Measurements from ENCODE around the gene HIVEP3.
A peak's percentile ranks its signal among the peaks of the same experiment; 100 is the strongest.

Gene HIVEP3

DNA sequence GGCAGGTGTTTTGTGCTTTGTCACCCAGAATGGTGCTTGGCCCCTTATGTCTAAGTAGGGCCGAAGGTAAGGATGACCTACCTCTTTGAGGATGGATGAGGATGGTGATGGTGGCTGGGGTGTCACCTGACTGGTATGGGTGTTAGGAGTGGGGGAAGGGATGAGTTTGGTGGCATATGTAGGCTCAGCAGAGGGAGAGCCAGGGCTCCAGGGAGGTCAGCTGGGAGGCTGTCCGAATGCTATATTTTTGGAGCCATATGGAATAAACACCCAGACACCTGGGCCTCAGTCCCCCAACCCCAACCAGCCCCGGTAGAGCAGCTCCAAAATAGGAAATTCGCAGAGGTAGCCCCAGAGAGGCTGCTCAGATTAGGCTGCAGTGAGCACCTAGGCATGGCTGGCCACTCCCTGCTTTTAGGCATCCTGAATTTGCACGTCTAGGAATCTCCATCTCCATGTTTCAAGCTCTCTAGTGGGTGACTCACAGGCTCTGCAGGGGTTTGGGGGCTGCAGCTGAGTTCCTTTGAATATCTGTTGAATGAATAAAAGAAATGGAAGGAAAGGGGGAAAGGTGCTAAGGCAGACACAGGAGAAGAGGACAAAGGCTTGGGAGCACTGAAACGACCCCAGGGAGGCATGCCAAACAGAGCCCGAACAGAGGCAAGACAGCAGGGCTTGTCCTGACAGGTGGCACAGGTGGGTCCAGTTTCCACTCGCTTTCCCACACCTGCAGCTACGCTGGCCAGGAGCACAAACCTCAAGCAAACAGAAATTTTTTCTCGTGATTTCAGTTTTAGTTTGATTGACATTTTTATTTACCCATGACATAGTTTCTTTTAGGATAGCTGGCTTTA is 299.0 kb downstream of the HIVEP3 start:
- no peak overlapping the region for H2AFZ ChIP-seq (ENCODE audit: low read length)
- peak overlapping the region; percentile 1; the same call in 1 of the 2 replicates for H3K4me2 ChIP-seq (ENCODE audit: low read length)
- H3K4me1 ChIP-seq (ENCODE audit: insufficient read depth, low read length, severe bottlenecking), result peaks cover 54% of the 10 kb centered on the region
- peak overlapping the region; percentile 7; the same call in 1 of the 2 replicates for H3K9ac ChIP-seq (ENCODE audit: low read length)
- no peaks in the 10 kb centered on the region for H3K9me3 ChIP-seq (ENCODE audit: low read length)
- H3F3A ChIP-seq (ENCODE audit: insufficient read depth, low read length), result no peaks in the 10 kb centered on the region
- no peaks in the 10 kb centered on the region for H3K9me2 ChIP-seq (ENCODE audit: low read depth, low read length)
- H3K79me2 ChIP-seq (ENCODE audit: insufficient read depth, low read length), result no peaks in the 10 kb centered on the region
- no peaks in the 10 kb centered on the region for H4K20me1 ChIP-seq (ENCODE audit: insufficient read depth, low read length)
- peak overlapping the region; percentile 26 for H3K27ac ChIP-seq (ENCODE audit: low read depth, low read length, poor library complexity, severe bottlenecking)
- H3K27me3 ChIP-seq (ENCODE audit: insufficient read depth, low read length), result no peaks in the 10 kb centered on the region
- no peak for TF ChIP-seq EZH2 (IDR thresholded peaks at IDR 0.05; ENCODE audit: borderline replicate concordance, low read length)
- TF ChIP-seq, protein P1, sequence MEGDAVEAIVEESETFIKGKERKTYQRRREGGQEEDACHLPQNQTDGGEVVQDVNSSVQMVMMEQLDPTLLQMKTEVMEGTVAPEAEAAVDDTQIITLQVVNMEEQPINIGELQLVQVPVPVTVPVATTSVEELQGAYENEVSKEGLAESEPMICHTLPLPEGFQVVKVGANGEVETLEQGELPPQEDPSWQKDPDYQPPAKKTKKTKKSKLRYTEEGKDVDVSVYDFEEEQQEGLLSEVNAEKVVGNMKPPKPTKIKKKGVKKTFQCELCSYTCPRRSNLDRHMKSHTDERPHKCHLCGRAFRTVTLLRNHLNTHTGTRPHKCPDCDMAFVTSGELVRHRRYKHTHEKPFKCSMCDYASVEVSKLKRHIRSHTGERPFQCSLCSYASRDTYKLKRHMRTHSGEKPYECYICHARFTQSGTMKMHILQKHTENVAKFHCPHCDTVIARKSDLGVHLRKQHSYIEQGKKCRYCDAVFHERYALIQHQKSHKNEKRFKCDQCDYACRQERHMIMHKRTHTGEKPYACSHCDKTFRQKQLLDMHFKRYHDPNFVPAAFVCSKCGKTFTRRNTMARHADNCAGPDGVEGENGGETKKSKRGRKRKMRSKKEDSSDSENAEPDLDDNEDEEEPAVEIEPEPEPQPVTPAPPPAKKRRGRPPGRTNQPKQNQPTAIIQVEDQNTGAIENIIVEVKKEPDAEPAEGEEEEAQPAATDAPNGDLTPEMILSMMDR (IDR thresholded peaks at IDR 0.05; ENCODE audit: low read length), result no peak
- H3K4me3 ChIP-seq (ENCODE audit: low read depth, low read length, poor library complexity, severe bottlenecking), result no peak overlapping the region
- H3K36me3 ChIP-seq (ENCODE audit: insufficient read depth, low read length), result no peaks in the 10 kb centered on the region

- no peaks in the 10 kb centered on the region for H3K79me2 ChIP-seq (ENCODE audit: insufficient read depth, low read length)
Observed at GRCh38 chr1:41618871-41619270, 299.9 kb downstream of the HIVEP3 start.

GRCh38 chr1:41618066-41618825 is 300.5 kb downstream of the HIVEP3 start:
- Histone ChIP-seq H3K4me2 (ENCODE audit: low read length) (no peak overlapping the region), H3K4me1 (ENCODE audit: insufficient read depth, low read length, severe bottlenecking) (peaks cover 39% of the 10 kb centered on the region), H3K27ac (ENCODE audit: low read depth, low read length, poor library complexity, severe bottlenecking) (no peak overlapping the region), H3K4me3 (ENCODE audit: low read depth, low read length, poor library complexity, severe bottlenecking) (no peak overlapping the region), H3K9me2 (ENCODE audit: low read depth, low read length) (no peaks in the 10 kb centered on the region), H4K20me1 (ENCODE audit: insufficient read depth, low read length) (no peaks in the 10 kb centered on the region), H3K9ac (ENCODE audit: low read length) (no peak overlapping the region), H2AFZ (ENCODE audit: low read length) (no peak overlapping the region), H3F3A (ENCODE audit: insufficient read depth, low read length) (no peaks in the 10 kb centered on the region), H3K79me2 (ENCODE audit: insufficient read depth, low read length) (no peaks in the 10 kb centered on the region), H3K9me3 (ENCODE audit: low read length) (no peaks in the 10 kb centered on the region), H3K27me3 (ENCODE audit: insufficient read depth, low read length) (no peaks in the 10 kb centered on the region), H3K36me3 (ENCODE audit: insufficient read depth, low read length) (no peaks in the 10 kb centered on the region)
- TF ChIP-seq, protein P1 (IDR thresholded peaks at IDR 0.05; ENCODE audit: low read length), result no peak
- TF ChIP-seq EZH2 (IDR thresholded peaks at IDR 0.05; ENCODE audit: borderline replicate concordance, low read length), result no peak

More at GRCh38 chr1:41618871-41619270, 299.9 kb downstream of the HIVEP3 start:
- Histone ChIP-seq H2AFZ (ENCODE audit: low read length) (no peak overlapping the region), H3K9ac (ENCODE audit: low read length) (no peak overlapping the region), H3K4me2 (ENCODE audit: low read length) (no peak overlapping the region), H4K20me1 (ENCODE audit: insufficient read depth, low read length) (no peaks in the 10 kb centered on the region), H3K4me1 (ENCODE audit: insufficient read depth, low read length, severe bottlenecking) (peaks cover 46% of the 10 kb centered on the region), H3K4me3 (ENCODE audit: low read depth, low read length, poor library complexity, severe bottlenecking) (no peak overlapping the region), H3K36me3 (ENCODE audit: insufficient read depth, low read length) (no peaks in the 10 kb centered on the region), H3F3A (ENCODE audit: insufficient read depth, low read length) (no peaks in the 10 kb centered on the region), H3K9me3 (ENCODE audit: low read length) (no peaks in the 10 kb centered on the region), H3K9me2 (ENCODE audit: low read depth, low read length) (no peaks in the 10 kb centered on the region), H3K27me3 (ENCODE audit: insufficient read depth, low read length) (no peaks in the 10 kb centered on the region), H3K27ac (ENCODE audit: low read depth, low read length, poor library complexity, severe bottlenecking) (no peak overlapping the region)
- no peak for TF ChIP-seq EZH2 (IDR thresholded peaks at IDR 0.05; ENCODE audit: borderline replicate concordance, low read length)
- TF ChIP-seq, protein P1 (IDR thresholded peaks at IDR 0.05; ENCODE audit: low read length), result no peak

All from OCI-LY1 (cell line).